Osteoblast (primary cell): Measurements from ENCODE around the gene ENHO. TPM values are rescaled to one million over a fixed set of nuclear protein-coding genes. Genes with fewer than 3 reads are reported as not detected.
A peak's percentile ranks its signal among the peaks of the same experiment; 100 is the strongest.

ENCODE experiments used
- DNase-seq: peaks from one replicate; pipeline ENCODE4 v3.0.0; 2011; ENCODE audit warnings: low spot score, mixed read lengths; ENCODE audit not compliant: insufficient read length; ENCODE audit errors: missing footprints
- H2AFZ ChIP-seq: 2 replicates; pipeline ENCODE4 v1.6.0; 2011; ENCODE audit warnings: mild to moderate bottlenecking, low read length
- H3K27ac ChIP-seq: 2 replicates; pipeline ENCODE4 v1.5.1; 2011; ENCODE audit warnings: mild to moderate bottlenecking, low read depth, low read length, moderate library complexity
- H3K27me3 ChIP-seq: 2 replicates; pipeline ENCODE4 v1.6.0; 2012; ENCODE audit warnings: mild to moderate bottlenecking, control low read depth, inconsistent platforms, low read length, moderate library complexity; ENCODE audit not compliant: insufficient read depth
- H3K36me3 ChIP-seq: 2 replicates; pipeline ENCODE4 v1.5.1; 2011; ENCODE audit warnings: mild to moderate bottlenecking, low read length, control low read depth, moderate library complexity; ENCODE audit not compliant: insufficient read depth
- H3K4me1 ChIP-seq: 2 replicates; pipeline ENCODE4 v1.5.1; 2011; ENCODE audit warnings: mild to moderate bottlenecking, low read length, control low read depth, moderate library complexity; ENCODE audit not compliant: insufficient read depth
- H3K4me2 ChIP-seq: 2 replicates; pipeline ENCODE4 v1.6.0; 2011; ENCODE audit warnings: mild to moderate bottlenecking, low read length; ENCODE audit not compliant: insufficient read depth
- H3K4me3 ChIP-seq: fragments of 200-600 bp; sonication (generic); 3 replicates; pipeline ENCODE4 v1.5.1; 2012; ENCODE audit warnings: mild to moderate bottlenecking, low read length, inconsistent platforms; ENCODE audit not compliant: insufficient read depth
- H3K79me2 ChIP-seq: 2 replicates; pipeline ENCODE4 v1.6.0; 2012; ENCODE audit warnings: mild to moderate bottlenecking, low read length, control low read depth, inconsistent platforms; ENCODE audit not compliant: insufficient read depth
- H3K9me3 ChIP-seq: 2 replicates; pipeline ENCODE4 v1.5.1; 2011; ENCODE audit warnings: low read depth, low read length, control low read depth
- H4K20me1 ChIP-seq: 2 replicates; pipeline ENCODE4 v1.6.0; 2012; ENCODE audit warnings: mild to moderate bottlenecking, low read length, control low read depth; ENCODE audit not compliant: insufficient read depth
- total RNA-seq: library from RNA; depleted of rRNA; stranded (reverse); fragments of >200 nt; gene quantifications from 2 replicates; pipeline ENCODE4 v1.2.3, GENCODE V29; 2012
- TF ChIP-seq, protein P1 (sequence below): IDR thresholded peaks from 2 replicates; pipeline ENCODE4 v1.5.1; 2011; ENCODE audit warnings: mild to moderate bottlenecking, low read depth, low read length, moderate library complexity; ENCODE audit errors: extremely low read depth

Gene ENHO
- total RNA-seq, 1 donor = under 0.01 TPM

DNA sequence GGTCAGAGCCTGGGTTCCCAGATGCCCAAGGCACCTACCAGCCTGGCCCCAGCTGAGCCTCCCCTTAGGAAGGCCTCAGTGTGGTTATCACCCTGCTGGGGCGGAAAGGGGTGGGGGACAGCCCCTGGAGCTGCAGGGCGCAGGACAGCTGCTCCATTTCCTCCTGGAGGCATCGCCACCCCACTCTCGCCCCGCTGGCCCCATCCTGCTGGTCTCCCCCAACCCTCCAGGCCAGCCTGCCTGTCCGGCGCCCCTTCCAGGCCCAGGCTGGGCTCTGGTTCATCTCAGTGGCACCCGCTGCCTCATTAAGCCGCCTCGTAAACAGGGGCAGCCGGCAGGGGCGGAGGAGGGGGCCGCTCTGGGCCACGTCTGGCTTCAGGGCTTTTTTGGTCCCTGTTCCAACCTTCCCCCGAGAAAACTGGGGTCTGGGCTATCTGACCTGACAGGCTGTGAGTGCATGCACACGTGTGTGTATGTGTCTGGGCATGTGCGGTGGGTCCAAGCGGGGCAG is 30.8 kb upstream of the ENHO start:
- H3K4me1 ChIP-seq = no peaks in the 10 kb centered on the region
- TF ChIP-seq, protein P1, sequence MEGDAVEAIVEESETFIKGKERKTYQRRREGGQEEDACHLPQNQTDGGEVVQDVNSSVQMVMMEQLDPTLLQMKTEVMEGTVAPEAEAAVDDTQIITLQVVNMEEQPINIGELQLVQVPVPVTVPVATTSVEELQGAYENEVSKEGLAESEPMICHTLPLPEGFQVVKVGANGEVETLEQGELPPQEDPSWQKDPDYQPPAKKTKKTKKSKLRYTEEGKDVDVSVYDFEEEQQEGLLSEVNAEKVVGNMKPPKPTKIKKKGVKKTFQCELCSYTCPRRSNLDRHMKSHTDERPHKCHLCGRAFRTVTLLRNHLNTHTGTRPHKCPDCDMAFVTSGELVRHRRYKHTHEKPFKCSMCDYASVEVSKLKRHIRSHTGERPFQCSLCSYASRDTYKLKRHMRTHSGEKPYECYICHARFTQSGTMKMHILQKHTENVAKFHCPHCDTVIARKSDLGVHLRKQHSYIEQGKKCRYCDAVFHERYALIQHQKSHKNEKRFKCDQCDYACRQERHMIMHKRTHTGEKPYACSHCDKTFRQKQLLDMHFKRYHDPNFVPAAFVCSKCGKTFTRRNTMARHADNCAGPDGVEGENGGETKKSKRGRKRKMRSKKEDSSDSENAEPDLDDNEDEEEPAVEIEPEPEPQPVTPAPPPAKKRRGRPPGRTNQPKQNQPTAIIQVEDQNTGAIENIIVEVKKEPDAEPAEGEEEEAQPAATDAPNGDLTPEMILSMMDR = no peak
- no peaks in the 10 kb centered on the region for H3K79me2 ChIP-seq
- H4K20me1 ChIP-seq = no peaks in the 10 kb centered on the region
- H3K4me2 ChIP-seq = no peak overlapping the region
- H3K36me3 ChIP-seq = no peaks in the 10 kb centered on the region
- H3K27ac ChIP-seq = no peak overlapping the region
- H3K27me3 ChIP-seq = peaks cover 5% of the 10 kb centered on the region
- no peak overlapping the region for H3K4me3 ChIP-seq
- H3K9me3 ChIP-seq = no peaks in the 10 kb centered on the region
- H2AFZ ChIP-seq = no peak overlapping the region
- peak; percentile 56 for DNase-seq

DNA sequence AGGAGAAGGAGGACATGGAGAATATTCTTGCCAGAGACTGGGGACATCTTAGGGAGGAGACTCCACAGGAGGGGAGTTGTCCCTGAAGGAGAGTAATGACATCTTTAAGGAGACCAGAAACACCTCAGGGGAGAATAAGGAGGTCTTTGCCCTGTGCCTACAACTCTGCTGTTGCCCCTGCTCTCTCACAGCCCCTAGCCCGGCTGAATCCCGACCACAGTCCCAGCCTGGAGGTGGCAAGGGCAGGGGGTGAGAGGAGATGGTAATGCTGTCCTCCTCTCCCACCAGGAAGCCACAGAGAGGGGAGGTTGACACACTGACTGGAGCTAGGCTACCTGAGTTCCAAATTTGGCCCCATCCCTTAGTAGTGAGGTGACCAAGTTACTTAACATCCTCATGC is 30.2 kb upstream of the ENHO start:
- H3K79me2 ChIP-seq = no peaks in the 10 kb centered on the region
- H3K4me1 ChIP-seq = no peaks in the 10 kb centered on the region
- H3K4me2 ChIP-seq = no peak overlapping the region
- H3K4me3 ChIP-seq = no peak overlapping the region
- no peak overlapping the region for H3K27ac ChIP-seq
- no peaks in the 10 kb centered on the region for H3K36me3 ChIP-seq
- DNase-seq = peak; percentile 63
- TF ChIP-seq, protein P1 = no peak
- H3K27me3 ChIP-seq = peaks cover 5% of the 10 kb centered on the region
- H4K20me1 ChIP-seq = no peaks in the 10 kb centered on the region
- H2AFZ ChIP-seq = no peak overlapping the region
- H3K9me3 ChIP-seq = no peaks in the 10 kb centered on the region

DNA sequence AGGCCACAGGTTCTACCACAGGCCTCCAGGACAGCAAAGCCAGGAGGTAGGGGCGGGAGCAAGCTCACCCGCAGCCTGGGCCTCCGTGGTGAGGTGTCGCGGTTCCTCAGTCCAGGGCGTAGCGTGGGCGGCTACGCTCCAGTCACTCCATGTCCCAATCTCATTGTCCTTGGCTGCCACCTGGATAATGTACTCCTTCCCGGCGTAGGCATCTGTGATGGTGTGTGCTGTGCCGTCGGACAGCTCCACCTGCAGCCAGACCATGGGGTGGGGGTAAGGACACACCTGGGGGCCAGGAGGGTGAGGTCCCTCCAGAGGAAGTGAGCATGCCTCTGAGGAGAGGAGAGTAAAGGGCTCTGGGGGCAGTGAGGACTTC is 29.8 kb upstream of the ENHO start:
- H3K4me3 ChIP-seq = no peak overlapping the region
- no peak overlapping the region for H2AFZ ChIP-seq
- H3K27me3 ChIP-seq = peaks cover 5% of the 10 kb centered on the region
- H3K4me2 ChIP-seq = no peak overlapping the region
- no peaks in the 10 kb centered on the region for H3K36me3 ChIP-seq
- H3K79me2 ChIP-seq = no peaks in the 10 kb centered on the region
- peak; percentile 76 for DNase-seq
- H3K4me1 ChIP-seq = no peaks in the 10 kb centered on the region
- no peaks in the 10 kb centered on the region for H3K9me3 ChIP-seq
- H4K20me1 ChIP-seq = peaks cover 3% of the 10 kb centered on the region
- TF ChIP-seq, protein P1 = no peak
- no peak overlapping the region for H3K27ac ChIP-seq

DNA sequence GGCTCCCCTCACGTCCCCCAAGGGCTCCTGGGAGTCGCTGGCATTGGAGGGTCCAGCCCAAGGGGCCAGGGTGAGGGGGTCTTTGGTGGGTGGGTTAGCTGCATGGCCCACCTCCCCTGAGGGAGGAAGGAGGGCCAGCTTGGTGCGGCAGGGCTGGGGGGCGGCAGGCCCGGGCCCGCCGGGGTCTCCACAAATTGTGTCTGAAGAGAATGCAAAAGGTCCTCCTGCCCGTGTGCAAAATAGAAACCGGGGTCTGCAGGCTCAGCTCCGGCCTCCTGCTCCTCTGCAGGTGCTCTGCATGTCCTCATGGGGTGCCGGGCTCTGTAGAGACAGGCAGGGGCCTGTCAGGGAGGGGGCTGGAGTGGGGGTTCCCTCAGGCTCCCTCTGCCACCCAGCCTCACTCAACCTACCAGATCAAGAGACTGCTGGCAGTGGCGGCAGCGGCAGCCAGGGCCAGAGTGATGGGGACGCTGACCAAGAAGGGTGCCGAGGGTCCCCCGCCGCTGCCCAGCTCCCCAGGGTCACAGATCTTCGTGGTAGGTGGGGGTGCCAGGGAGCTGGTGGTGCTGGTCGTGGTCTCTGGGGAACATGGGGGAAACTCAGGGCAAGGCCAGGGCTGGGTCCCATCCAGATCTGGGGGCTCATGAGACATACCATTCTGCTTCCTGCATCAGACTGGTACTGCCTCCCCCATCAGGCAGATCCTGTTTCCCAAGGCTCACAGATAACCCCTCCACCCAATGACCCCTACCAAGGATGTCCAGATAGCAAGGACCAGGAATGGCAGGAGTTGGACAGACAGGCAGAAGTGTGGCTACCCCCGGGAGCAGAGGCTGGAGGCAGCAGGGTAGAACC is 29.2 kb upstream of the ENHO start:
- Histone ChIP-seq H3K4me3 (no peak overlapping the region), H2AFZ (no peak overlapping the region), H3K9me3 (no peaks in the 10 kb centered on the region), H3K27me3 (peaks cover 5% of the 10 kb centered on the region), H3K27ac (no peak overlapping the region), H3K79me2 (no peaks in the 10 kb centered on the region), H3K36me3 (no peaks in the 10 kb centered on the region), H3K4me2 (no peak overlapping the region), H3K4me1 (no peaks in the 10 kb centered on the region), H4K20me1 (peaks cover 5% of the 10 kb centered on the region)
- peak; percentile 82 for DNase-seq
- TF ChIP-seq, protein P1 = no peak
